Upper lobe of right lung (tissue), 1 donor: ENCODE results near the gene PIGR. TPM values are rescaled to one million over a fixed set of nuclear protein-coding genes. Genes with fewer than 3 reads are reported as not detected.

Experiments
- ATAC-seq: fragments of 200-7000 bp; cut with Tn5 transposase; one replicate; pipeline ENCODE4 v1.9.1; 2020; ENCODE audit warnings: mild to moderate bottlenecking, moderate library complexity
- DNase-seq: peaks from one replicate; pipeline ENCODE4 v3.0.0-alpha.2; 2020
- H3K27ac ChIP-seq: fragments of 200-600 bp; one replicate; pipeline ENCODE4 v1.8.0; 2022
- H3K27me3 ChIP-seq: fragments of 200-600 bp; one replicate; pipeline ENCODE4 v1.8.0; 2022; ENCODE audit warnings: mild to moderate bottlenecking
- H3K36me3 ChIP-seq: fragments of 200-600 bp; one replicate; pipeline ENCODE4 v1.8.0; 2022
- H3K4me1 ChIP-seq: fragments of 200-600 bp; one replicate; pipeline ENCODE4 v1.8.0; 2022
- H3K4me3 ChIP-seq: fragments of 200-600 bp; one replicate; pipeline ENCODE4 v1.8.0; 2022; ENCODE audit warnings: mild to moderate bottlenecking
- H3K9me3 ChIP-seq: fragments of 200-600 bp; one replicate; pipeline ENCODE4 v1.8.0; 2022
- CTCF ChIP-seq: fragments of 200-600 bp; IDR thresholded peaks from one replicate; pipeline ENCODE4 v1.8.0; 2022; ENCODE audit warnings: antibody characterized with exemption
- intact Hi-C: fragments of 100-400 bp; cut with DNase I; formaldehyde crosslinking; loops from one replicate; pipeline ENCODE4 v1.11.0; 2022
- total RNA-seq: library from RNA; stranded (reverse); fragmentation: NEBNext Ultra II Directional; extraction: Animal tissue kit (Norgen Biotek cat#: 25700); gene quantifications from one replicate; pipeline ENCODE4 v1.2.1, GENCODE V29; 2021
- donor health status: DM: no; HTN: yes; CAD: no; lungs with severe emphysema.

The PIGR gene
- total RNA-seq, 1 donor from 2014 or later: 700 TPM

DNA sequence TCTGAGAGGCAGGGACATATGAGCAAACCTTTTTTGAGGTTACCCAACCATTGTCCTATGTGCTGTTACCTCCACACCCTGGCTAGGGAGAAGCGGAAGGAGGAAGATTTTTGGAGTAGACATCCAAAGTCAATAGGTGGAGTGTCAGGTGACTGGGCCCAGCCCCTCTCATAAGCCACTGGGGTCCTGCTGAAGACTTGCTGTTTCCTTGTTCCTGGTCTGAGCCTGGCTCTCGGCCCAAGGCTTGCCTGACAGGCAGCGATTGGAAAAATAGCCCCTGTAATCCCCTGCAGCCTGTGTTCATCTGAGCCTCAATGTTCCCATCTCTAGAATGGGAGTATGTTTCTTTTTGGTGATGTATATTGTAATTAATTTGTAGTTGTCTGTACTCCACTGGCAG is 6.9 kb upstream of the PIGR start:
- intact Hi-C loops: no loop called here
- Histone ChIP-seq H3K27ac (no peak overlapping the region), H3K27me3 (no peaks in the 10 kb centered on the region), H3K36me3 (no peaks in the 10 kb centered on the region), H3K4me1 (no peaks in the 10 kb centered on the region), H3K9me3 (no peaks in the 10 kb centered on the region), H3K4me3 (no peak overlapping the region)
- peak; percentile 51 for ATAC-seq
- no peak for DNase-seq
- no peak for TF ChIP-seq CTCF

- TF ChIP-seq CTCF: no peak
Measured at GRCh38 chr1:206952171-206952570, 5.9 kb upstream of the PIGR start.

DNA sequence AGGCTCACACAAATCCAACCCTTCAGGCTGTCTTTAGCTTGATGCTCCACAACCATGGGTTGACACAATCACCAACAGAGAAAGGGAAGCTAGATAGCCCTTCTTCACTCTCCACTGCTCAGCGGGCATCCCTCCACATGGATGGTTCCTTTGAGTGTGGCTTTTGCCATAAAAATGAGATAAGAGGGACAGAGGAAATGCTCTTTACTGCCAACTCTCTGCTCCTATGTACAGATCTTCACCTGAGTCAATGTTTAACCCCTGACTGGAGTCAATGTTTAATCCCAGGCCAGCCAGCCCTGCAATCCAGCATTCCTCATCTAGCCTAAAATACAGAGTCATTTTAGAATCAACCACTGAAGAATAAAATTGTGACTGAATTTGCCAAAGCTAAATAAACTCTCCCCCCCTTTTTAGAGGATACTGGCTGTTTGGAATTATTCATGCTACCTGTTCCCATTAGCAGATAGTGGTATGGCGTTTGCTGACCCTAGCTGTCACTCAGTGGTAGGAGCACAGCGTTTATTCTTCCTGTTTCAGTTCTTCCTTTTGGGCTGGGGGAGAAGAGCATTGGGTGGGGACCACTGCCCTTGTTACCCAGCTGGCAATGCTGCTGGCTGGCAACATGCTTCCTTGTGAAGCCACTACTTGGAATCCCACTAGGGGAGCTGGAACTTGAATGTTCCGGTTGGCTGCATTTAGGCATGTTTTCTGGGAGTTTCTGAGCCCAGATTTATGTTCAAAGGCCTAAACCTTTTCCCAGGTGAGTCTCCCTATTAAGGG is 5.2 kb upstream of the PIGR start:
- Histone ChIP-seq H3K4me1 (no peaks in the 10 kb centered on the region), H3K4me3 (no peak overlapping the region)

More at GRCh38 chr1:206952171-206952570, 5.9 kb upstream of the PIGR start:
- H3K36me3 ChIP-seq: no peaks in the 10 kb centered on the region
- intact Hi-C loops: no loop called here
- no peaks in the 10 kb centered on the region for H3K27me3 ChIP-seq
- no peak overlapping the region for H3K4me3 ChIP-seq
- H3K9me3 ChIP-seq: no peaks in the 10 kb centered on the region
- peak overlapping the region; percentile 36 for H3K27ac ChIP-seq
- no peaks in the 10 kb centered on the region for H3K4me1 ChIP-seq
- DNase-seq (no peak), ATAC-seq (peak; percentile 38)

DNA sequence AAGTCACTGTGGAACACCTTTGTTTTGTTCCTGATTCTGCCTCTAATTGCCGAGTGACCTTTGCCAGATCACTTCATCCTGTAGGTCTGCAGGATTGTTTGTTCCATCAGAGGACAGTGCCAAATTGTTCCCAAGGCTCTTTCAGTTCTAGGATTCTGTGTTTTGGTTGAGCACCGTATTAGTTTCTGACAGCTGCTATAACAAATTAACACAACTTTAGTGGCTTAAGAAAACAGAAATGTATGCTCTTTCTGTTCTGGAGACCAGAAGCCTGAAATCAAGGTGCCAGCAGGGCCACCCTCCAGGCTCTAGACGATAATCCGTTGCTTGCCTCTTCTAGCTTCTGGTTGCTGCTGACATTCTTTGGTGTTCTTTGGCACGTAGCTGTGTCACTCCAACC is 3.4 kb upstream of the PIGR start:
- no peak for ATAC-seq
- intact Hi-C loops: no loop called here
- H3K36me3 ChIP-seq: no peaks in the 10 kb centered on the region

More for the DNA sequence above, 5.2 kb upstream of the PIGR start:
- ATAC-seq (no peak), DNase-seq (no peak)
- intact Hi-C loops: no loop called here
- Histone ChIP-seq H3K27me3 (no peaks in the 10 kb centered on the region), H3K9me3 (no peaks in the 10 kb centered on the region), H3K27ac (no peak overlapping the region), H3K36me3 (no peaks in the 10 kb centered on the region)
- no peak for TF ChIP-seq CTCF

DNA sequence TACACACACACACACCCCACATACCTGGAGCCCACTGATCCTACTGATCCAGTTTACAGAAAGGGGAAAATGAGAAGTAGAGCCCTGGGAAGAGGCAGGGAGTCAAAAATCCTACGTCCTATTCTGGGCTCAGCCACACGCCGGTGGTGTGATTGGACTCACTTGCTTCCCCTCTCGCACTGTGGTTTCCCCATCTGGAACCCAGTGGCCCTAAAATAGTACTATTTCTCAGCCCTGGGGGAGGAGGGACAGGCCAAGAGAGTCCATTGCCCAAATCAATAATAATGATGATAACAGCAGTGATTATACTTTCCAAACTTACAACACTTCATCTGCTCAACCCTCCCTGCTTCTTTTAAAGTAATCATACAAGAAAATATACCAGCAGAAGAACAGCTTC is 2.9 kb upstream of the PIGR start:
- no peaks in the 10 kb centered on the region for H3K4me1 ChIP-seq
- DNase-seq: no peak
- H3K9me3 ChIP-seq: no peaks in the 10 kb centered on the region
- intact Hi-C loops: no loop called here
- no peak overlapping the region for H3K4me3 ChIP-seq
- no peaks in the 10 kb centered on the region for H3K36me3 ChIP-seq
- H3K27me3 ChIP-seq: no peaks in the 10 kb centered on the region
- ATAC-seq: no peak
- TF ChIP-seq CTCF: no peak
- H3K27ac ChIP-seq: no peak overlapping the region

More for the DNA sequence above, 3.4 kb upstream of the PIGR start:
- no peak for DNase-seq
- Histone ChIP-seq H3K4me1 (no peaks in the 10 kb centered on the region), H3K9me3 (no peaks in the 10 kb centered on the region), H3K4me3 (no peak overlapping the region), H3K27ac (no peak overlapping the region), H3K27me3 (no peaks in the 10 kb centered on the region)
- TF ChIP-seq CTCF: no peak

- no peak for DNase-seq
- H3K9me3 ChIP-seq: no peaks in the 10 kb centered on the region
- no peak for TF ChIP-seq CTCF
- H3K4me3 ChIP-seq: no peak overlapping the region
- intact Hi-C loops: no loop called here
- H3K27ac ChIP-seq: no peak overlapping the region
- H3K36me3 ChIP-seq: no peaks in the 10 kb centered on the region
- no peak for ATAC-seq
- no peaks in the 10 kb centered on the region for H3K27me3 ChIP-seq
- no peaks in the 10 kb centered on the region for H3K4me1 ChIP-seq
Measured at GRCh38 chr1:206947255-206947654, 989 bp upstream of the PIGR start.
